CD14-positive monocyte (primary cell): ENCODE results near the gene CDH6. TPM values are rescaled to one million over a fixed set of nuclear protein-coding genes. Genes with fewer than 3 reads are reported as not detected.

ENCODE experiments used
- DNase-seq, 3 donors: peaks; one replicate each; pipeline ENCODE4 v3.0.0-alpha.2; 2011 to 2022
- H2AFZ ChIP-seq: 2 replicates; pipeline ENCODE4 v1.6.0; 2012; ENCODE audit warnings: mild to moderate bottlenecking, low read depth, low read length, inconsistent platforms; ENCODE audit not compliant: insufficient read depth, poor library complexity, severe bottlenecking
- H3K27ac ChIP-seq, 2 donors: 1 replicate in 1 of 2; 2 replicates in 1 of 2; pipeline ENCODE4 v1.5.1; 2012 to 2013; ENCODE audit warnings: low read length in 2 of 2, control low read depth in 1 of 2, inconsistent platforms in 1 of 2, low read depth in 1 of 2, mild to moderate bottlenecking in 1 of 2
- H3K27me3 ChIP-seq, 2 donors: one replicate each; pipeline versions ENCODE4 v1.6.0 to v1.6.1; 2011 to 2013; ENCODE audit warnings: low read length in 2 of 2; ENCODE audit not compliant: control insufficient read depth in 2 of 2, insufficient read depth in 2 of 2
- H3K36me3 ChIP-seq, 2 donors: replicated peaks in 1 of 2; 1 replicate in 1 of 2; 2 replicates in 1 of 2; pipeline versions ENCODE4 v1.5.1 to v1.6.1; 2012 to 2013; ENCODE audit warnings: low read length in 2 of 2, control low read depth in 1 of 2, inconsistent platforms in 1 of 2, mild to moderate bottlenecking in 1 of 2; ENCODE audit not compliant: insufficient read depth in 2 of 2, control insufficient read depth in 1 of 2
- H3K4me1 ChIP-seq, 2 donors: 1 replicate in 1 of 2; 2 replicates in 1 of 2; pipeline versions ENCODE4 v1.5.1 to v1.6.1; 2012 to 2013; ENCODE audit warnings: low read length in 2 of 2, control low read depth in 1 of 2, inconsistent platforms in 1 of 2, mild to moderate bottlenecking in 1 of 2, moderate library complexity in 1 of 2; ENCODE audit not compliant: insufficient read depth in 2 of 2, control insufficient read depth in 1 of 2
- H3K4me2 ChIP-seq: replicated peaks from 2 replicates; pipeline ENCODE3; 2012; ENCODE audit warnings: low read length, moderate library complexity, mild to moderate bottlenecking; ENCODE audit not compliant: poor library complexity, severe bottlenecking; ENCODE audit errors: extremely low read depth
- H3K4me3 ChIP-seq, 3 experiments: fragments of 200-600 bp in 1 of 3; sonication (generic) in 1 of 3; replicated peaks in 1 of 3; 1 replicate in 2 of 3; 2 replicates in 1 of 3; pipeline ENCODE4 v1.5.1; 2011 to 2013; ENCODE audit warnings: low read length in 3 of 3, mild to moderate bottlenecking in 3 of 3, control low read depth in 2 of 3, low read depth in 2 of 3, inconsistent platforms in 1 of 3, moderate library complexity in 1 of 3
- H3K79me2 ChIP-seq: 2 replicates; pipeline ENCODE4 v1.6.0; 2012; ENCODE audit warnings: mild to moderate bottlenecking, control low read depth, inconsistent platforms, low read length, moderate library complexity; ENCODE audit not compliant: insufficient read depth
- H3K9ac ChIP-seq: 2 replicates; pipeline ENCODE4 v1.6.0; 2017; ENCODE audit warnings: low read length, mild to moderate bottlenecking; ENCODE audit not compliant: insufficient read depth, poor library complexity, severe bottlenecking
- H3K9me3 ChIP-seq, 2 donors: replicated peaks in 1 of 2; 1 replicate in 1 of 2; 2 replicates in 1 of 2; pipeline versions ENCODE4 v1.5.1 to v1.6.1; 2012 to 2013; ENCODE audit warnings: low read length in 2 of 2, control low read depth in 1 of 2; ENCODE audit not compliant: control insufficient read depth in 1 of 2, insufficient read depth in 1 of 2
- H4K20me1 ChIP-seq: 2 replicates; pipeline ENCODE4 v1.6.0; 2012; ENCODE audit warnings: mild to moderate bottlenecking, low read length, control low read depth, moderate library complexity; ENCODE audit not compliant: insufficient read depth
- H3K27ac Mint-ChIP-seq, 7 donors: one replicate each; pipeline ENCODE4 v1.8.0; 2020; ENCODE audit warnings: mild to moderate bottlenecking in 7 of 7, mixed read lengths in 7 of 7, moderate library complexity in 6 of 7, inconsistent platforms in 2 of 7
- H3K27me3 Mint-ChIP-seq, 3 donors: one replicate each; pipeline ENCODE4 v1.8.0; 2021 to 2022; ENCODE audit warnings: low read depth in 3 of 3, mild to moderate bottlenecking in 3 of 3, mixed read lengths in 3 of 3, moderate library complexity in 3 of 3, inconsistent platforms in 1 of 3
- H3K36me3 Mint-ChIP-seq, 2 donors: one replicate each; pipeline ENCODE4 v1.8.0; 2020; ENCODE audit warnings: mixed read lengths in 2 of 2, inconsistent platforms in 1 of 2, mild to moderate bottlenecking in 1 of 2
- H3K4me1 Mint-ChIP-seq: one replicate; pipeline ENCODE4 v1.8.0; 2020; ENCODE audit warnings: mild to moderate bottlenecking, mixed read lengths
- H3K4me3 Mint-ChIP-seq, 2 donors: one replicate each; pipeline ENCODE4 v1.8.0; 2020; ENCODE audit warnings: mild to moderate bottlenecking in 2 of 2, mixed read lengths in 2 of 2, moderate library complexity in 1 of 2
- H3K9me3 Mint-ChIP-seq, 7 donors: one replicate each; pipeline ENCODE4 v1.8.0; 2020 to 2022; ENCODE audit warnings: mixed read lengths in 7 of 7, mild to moderate bottlenecking in 6 of 7, moderate library complexity in 6 of 7, inconsistent platforms in 2 of 7
- CTCF ChIP-seq: fragments of 200-600 bp; IDR thresholded peaks from one replicate; pipeline ENCODE4 v1.8.0; 2022; ENCODE audit warnings: antibody characterized with exemption, mild to moderate bottlenecking
- WGBS: methylation state at CpG from one replicate; pipeline ENCODE4 v1.1.5; 2013; ENCODE audit warnings: missing lambda C conversion rate; ENCODE audit not compliant: insufficient coverage; 5-methylcytosine and 5-hydroxymethylcytosine counted together
- intact Hi-C, 2 donors: fragments of 100-400 bp; cut with micrococcal nuclease; formaldehyde crosslinking; loops; one replicate each; pipeline versions ENCODE4 v1.15.0 to v1.15.1; 2023
- polyA plus RNA-seq, 3 donors: library from polyadenylated mRNA; depleted of rRNA in 1 of 3; unstranded in 2 of 3; stranded (reverse) in 1 of 3; fragments of 300-500 nt in 2 of 3; fragments of >200 nt in 1 of 3; fragmentation: Illumina TruSeq in 2 of 3; gene quantifications; 1 replicate in 2 of 3; 2 replicates in 1 of 3; pipeline ENCODE4 v1.2.3, GENCODE V29; 2012 to 2021

CDH6 gene
- polyA plus RNA-seq, 3 donors, result not detected

GRCh38 chr5:31158686-31159085 lies 34.8 kb upstream of the CDH6 start:
- H3K27me3 Mint-ChIP-seq, result peaks cover 3 to 11% (median 4%) of the 10 kb centered on the region in 3 donors
- H3K27ac ChIP-seq, result no peak overlapping the region
- 60% methylated on average over 1 of the region's 1 CpG for WGBS
- H3K4me3 ChIP-seq, result no peak overlapping the region
- H3K27me3 ChIP-seq, result peaks cover 0 to 2% of the 10 kb centered on the region in 2 donors
- H3K79me2 ChIP-seq, result no peaks in the 10 kb centered on the region
- no peaks in the 10 kb centered on the region for H3K36me3 Mint-ChIP-seq
- H3K4me1 ChIP-seq, result peaks cover 2 to 3% of the 10 kb centered on the region in 2 donors
- TF ChIP-seq CTCF, result no peak
- no peaks in the 10 kb centered on the region for H3K9me3 ChIP-seq
- peaks cover 0 to 3% (median 0%) of the 10 kb centered on the region in 7 donors for H3K9me3 Mint-ChIP-seq
- H2AFZ ChIP-seq, result no peak overlapping the region
- no peak for DNase-seq
- H3K36me3 ChIP-seq, result no peaks in the 10 kb centered on the region
- no peaks in the 10 kb centered on the region for H4K20me1 ChIP-seq
- peaks cover 3% of the 10 kb centered on the region for H3K4me1 Mint-ChIP-seq
- no peak overlapping the region for H3K9ac ChIP-seq
- H3K4me3 Mint-ChIP-seq, result no peak overlapping the region
- no peak overlapping the region for H3K27ac Mint-ChIP-seq
- H3K4me2 ChIP-seq, result no peak overlapping the region
- intact Hi-C loops, result no loop called here

GRCh38 chr5:31161781-31162181 lies 31.7 kb upstream of the CDH6 start:
- Mint-ChIP-seq H3K4me1 (no peaks in the 10 kb centered on the region), H3K27me3 (peaks cover 2 to 7% (median 4%) of the 10 kb centered on the region in 3 donors), H3K9me3 (peaks cover 0 to 3% (median 0%) of the 10 kb centered on the region in 7 donors), H3K36me3 (no peaks in the 10 kb centered on the region), H3K27ac (no peak overlapping the region), H3K4me3 (no peak overlapping the region)
- no peak for DNase-seq
- no peaks in the 10 kb centered on the region for H3K36me3 ChIP-seq
- no peaks in the 10 kb centered on the region for H4K20me1 ChIP-seq
- H3K9ac ChIP-seq, result no peak overlapping the region
- H3K4me3 ChIP-seq, result no peak overlapping the region
- H3K4me2 ChIP-seq, result no peak overlapping the region
- WGBS, result 44% methylated on average over 1 of the region's 2 CpGs
- no peaks in the 10 kb centered on the region for H3K27me3 ChIP-seq
- intact Hi-C loops, result no loop called here
- no peak overlapping the region for H3K27ac ChIP-seq
- no peaks in the 10 kb centered on the region for H3K9me3 ChIP-seq
- no peak overlapping the region for H2AFZ ChIP-seq
- no peak for TF ChIP-seq CTCF
- no peaks in the 10 kb centered on the region for H3K79me2 ChIP-seq
- H3K4me1 ChIP-seq, result no peaks in the 10 kb centered on the region
